HT1080 (cell line): ENCODE results near the gene DDR1. TPM values are rescaled to one million over a fixed set of nuclear protein-coding genes. Genes with fewer than 3 reads are reported as not detected.
"Not testable (repeated sequence)": the region's sequence is repeated elsewhere in the genome, so short reads cannot be mapped to it uniquely, and the experiment has no call there.

ENCODE experiments used
- DNase-seq: peaks from one replicate; pipeline ENCODE4 v3.0.0-alpha.2; 2015; ENCODE audit warnings: low read depth
- total RNA-seq: library from RNA; depleted of rRNA; stranded (reverse); fragments of >200 nt; shearing (Covaris generic); gene quantifications from 2 replicates; pipeline ENCODE4 v1.2.3, GENCODE V29; 2014

Gene DDR1
- total RNA-seq, 1 experiment from 2014 or later: 34.8 TPM

GRCh38 chr6:30893001-30893591, 8.8 kb downstream of the DDR1 start:
- DNase-seq: no peak

DNA sequence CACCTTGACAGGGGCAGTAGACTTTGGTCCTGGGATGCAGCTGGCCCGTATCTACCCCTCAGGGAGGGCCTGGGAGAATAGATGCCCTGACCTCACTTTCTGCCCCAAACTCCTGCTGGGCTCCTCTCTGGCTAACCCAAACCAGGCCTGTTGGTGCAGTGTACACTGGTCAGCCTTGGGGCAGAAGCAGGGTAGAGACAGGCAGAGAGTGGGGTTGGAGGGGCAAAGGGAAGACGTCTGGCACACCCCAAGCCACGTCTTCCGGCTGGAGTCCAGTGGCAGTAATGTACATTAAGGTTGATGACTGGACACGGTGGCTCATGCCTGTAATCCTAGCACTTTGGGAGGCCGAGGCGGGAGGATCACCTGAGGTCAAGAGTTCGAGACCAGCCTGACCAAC, 9.3 kb downstream of the DDR1 start:
- DNase-seq: no peak

GRCh38 chr6:30894381-30894780, 10.1 kb downstream of the DDR1 start:
- DNase-seq: no peak

GRCh38 chr6:30894935-30895334, 10.6 kb downstream of the DDR1 start:
- no peak for DNase-seq

- DNase-seq: no peak
Measured at GRCh38 chr6:30895343-30895742, 11.0 kb downstream of the DDR1 start.

DNA sequence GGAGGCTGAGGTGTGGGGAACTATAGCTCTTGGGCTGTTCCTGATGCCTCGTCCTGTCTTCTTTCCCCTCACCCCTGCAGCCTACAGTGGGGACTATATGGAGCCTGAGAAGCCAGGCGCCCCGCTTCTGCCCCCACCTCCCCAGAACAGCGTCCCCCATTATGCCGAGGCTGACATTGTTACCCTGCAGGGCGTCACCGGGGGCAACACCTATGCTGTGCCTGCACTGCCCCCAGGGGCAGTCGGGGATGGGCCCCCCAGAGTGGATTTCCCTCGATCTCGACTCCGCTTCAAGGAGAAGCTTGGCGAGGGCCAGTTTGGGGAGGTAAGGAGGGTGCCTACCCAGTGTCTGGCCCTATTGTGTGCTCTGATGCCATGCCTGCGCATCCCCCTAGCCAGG, 12.2 kb downstream of the DDR1 start:
- no peak for DNase-seq

- DNase-seq: no peak
Measured at GRCh38 chr6:30897882-30898281, 13.6 kb downstream of the DDR1 start.

- DNase-seq: no peak
Measured at GRCh38 chr6:30898750-30899360, 14.5 kb downstream of the DDR1 start.

DNA sequence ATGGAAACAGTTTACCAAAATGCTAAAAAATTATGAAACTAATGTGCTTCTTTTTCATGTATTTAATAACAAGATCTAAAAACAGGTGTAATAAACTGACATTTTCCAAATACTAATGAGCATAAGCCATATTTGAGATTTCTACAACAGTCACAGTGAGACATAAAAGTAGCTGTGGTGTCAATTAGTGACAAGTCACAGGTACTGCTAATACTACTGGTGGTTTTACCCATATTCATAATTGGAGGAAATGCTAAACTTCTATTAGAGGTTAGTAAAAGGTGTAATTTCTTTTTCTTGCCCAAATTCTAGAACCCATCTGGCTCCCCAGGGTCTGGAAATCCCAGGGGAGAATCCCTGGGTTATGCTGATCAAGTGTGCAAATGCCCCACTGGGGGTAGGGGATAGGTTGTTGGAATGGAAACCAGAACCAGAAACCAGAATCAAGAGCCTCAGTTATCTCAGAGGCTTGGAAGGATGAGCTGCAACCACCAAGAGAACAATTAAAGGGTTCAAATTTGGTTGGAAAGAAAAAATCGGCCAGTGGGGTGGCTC, 16.6 kb downstream of the DDR1 start:
- no peak for DNase-seq

GRCh38 chr6:30901436-30901835, 17.1 kb downstream of the DDR1 start:
- DNase-seq: no peak

DNA sequence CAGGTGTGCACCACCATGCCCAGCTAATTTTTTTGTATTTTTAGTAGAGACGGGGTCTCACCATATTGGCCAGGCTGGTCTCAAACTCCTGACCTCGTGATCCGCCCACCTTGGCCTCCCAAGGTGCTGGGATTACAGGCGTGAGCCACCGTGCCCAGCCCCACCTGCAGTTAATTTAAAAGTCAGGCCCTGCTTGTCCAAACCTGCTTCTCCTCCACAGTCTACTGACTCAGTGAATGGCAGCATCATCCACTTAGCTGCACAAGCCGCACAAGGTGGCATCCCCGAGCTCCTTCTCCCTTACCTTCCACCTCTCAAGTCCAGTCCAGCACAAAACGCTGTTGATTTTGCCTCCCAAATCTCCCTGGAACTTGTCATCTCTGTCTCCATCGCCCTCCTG, 17.9 kb downstream of the DDR1 start:
- DNase-seq: not testable (repeated sequence)

DNA sequence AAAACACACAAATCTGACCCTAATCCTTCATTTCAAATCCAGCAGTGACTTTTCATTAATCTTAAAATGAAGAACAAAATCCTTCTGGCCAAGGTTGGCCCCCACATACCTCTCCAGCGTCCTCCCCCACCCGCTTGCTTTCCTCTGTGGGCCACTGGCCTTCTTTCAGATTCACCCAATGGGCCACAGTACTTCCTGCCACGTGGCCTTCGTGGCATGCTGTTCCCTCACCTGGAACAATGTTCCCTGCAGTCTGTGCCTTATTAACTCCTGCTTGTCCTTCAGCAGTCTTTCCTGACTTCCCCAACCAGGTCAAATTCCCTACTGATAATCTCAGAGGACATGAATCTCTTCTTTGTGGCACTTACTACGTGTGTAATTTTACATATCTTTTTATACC, 18.4 kb downstream of the DDR1 start:
- no peak for DNase-seq

DNA sequence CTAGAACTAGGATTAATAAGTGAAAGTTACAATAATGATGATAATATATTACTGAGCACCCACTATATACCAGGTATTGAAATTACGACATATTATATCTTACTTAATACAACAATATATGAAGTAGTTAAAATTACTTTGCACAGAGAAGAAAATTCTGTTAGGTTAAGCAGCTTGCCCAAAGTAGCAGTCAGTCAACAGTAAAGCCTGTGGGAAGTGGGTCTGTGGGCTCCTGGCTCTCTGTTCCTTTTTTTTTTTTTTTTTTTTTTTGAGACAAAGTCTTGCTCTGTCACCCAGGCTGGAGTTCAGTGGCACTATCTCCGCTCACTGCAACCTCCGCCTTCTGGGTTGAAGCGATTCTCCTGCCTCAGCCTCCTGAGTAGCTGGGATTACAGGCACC, 18.9 kb downstream of the DDR1 start:
- DNase-seq: no peak

DNA sequence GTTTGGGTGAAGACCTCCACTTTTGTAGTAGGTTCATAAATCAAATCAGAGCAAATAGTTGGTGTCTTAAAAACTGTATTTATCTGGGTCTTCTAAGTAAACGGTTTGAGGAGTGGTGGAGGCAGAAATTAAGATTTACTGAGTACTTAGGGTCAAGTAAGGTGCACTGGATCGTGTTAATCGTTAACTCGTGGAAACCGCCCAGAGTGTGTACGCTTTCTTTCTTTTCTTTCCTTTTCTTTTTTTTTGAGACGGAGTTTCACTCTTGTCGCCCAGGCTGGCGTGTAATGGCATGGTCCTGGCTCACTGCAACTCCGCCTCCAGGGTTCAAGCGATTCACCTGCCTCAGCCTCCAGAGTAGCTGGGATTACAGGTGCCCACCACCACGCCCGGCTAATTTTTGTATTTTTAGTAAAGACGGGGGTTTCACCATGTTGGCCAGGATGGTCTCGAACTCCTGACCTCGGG, 23.0 kb downstream of the DDR1 start:
- not testable (repeated sequence) for DNase-seq

- DNase-seq: peak; percentile 100
Measured at GRCh38 chr6:30907758-30908591, 23.7 kb downstream of the DDR1 start, which contains the start of gene GTF2H4. GTF2H4 (plus strand) TSS chr6:30908207.

GRCh38 chr6:30908700-30909099, 24.4 kb downstream of the DDR1 start:
- no peak for DNase-seq

DNA sequence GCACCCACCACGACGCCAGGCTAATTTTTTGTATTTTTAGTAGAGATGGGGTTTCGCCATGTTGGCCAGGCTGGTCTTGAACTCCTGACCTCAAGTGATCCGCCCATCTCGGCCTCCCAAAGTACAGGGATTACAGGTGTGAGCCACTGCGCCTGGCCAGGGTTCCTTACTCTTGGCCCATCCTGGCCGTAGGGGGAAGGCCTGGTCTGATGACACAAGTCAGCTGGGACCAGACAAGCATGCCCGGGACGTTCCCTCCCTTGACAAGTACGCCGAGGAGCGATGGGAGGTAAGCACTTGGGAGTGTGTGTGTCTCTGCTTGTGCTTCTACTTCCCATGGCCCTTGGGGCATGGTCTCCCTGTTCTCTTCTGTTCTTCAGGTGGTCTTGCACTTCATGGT, 26.2 kb downstream of the DDR1 start:
- DNase-seq: not testable (repeated sequence)

DNA sequence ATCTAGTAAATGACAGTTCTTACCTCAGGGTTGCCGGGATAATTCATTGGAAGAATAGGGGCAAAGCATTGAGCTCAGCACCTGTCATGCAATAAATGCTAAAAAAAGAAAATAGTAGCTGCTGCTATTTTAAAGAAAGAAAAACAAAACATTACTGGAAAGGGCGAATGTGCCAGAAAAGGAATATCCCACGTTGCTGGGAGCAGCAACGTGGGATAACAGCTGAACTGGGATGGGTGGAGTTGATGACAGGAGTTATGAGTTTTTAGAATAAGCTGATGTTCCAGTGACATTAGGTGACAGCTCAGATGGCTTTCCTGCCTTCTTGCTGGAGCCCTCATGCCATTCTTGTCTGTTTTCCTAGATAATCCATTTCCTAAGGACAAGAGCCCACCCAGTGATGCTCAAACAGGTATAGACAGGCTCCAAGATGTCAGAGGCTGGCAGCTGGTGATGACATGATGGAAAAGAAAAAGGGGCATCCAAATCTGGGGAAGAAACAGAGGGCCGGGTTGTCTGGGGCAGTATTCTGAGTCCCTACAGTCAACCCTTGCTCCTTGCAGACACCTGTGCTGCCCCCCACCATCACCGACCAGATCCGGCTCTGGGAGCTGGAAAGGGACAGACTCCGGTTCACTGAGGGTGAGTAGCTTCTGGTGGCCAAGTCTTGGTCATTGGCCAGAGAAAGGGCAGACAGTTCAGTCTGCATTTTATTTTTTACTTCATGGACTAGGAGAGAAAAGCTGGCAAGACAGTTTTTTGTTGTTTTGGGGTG, 28.6 kb downstream of the DDR1 start:
- no peak for DNase-seq

DNA sequence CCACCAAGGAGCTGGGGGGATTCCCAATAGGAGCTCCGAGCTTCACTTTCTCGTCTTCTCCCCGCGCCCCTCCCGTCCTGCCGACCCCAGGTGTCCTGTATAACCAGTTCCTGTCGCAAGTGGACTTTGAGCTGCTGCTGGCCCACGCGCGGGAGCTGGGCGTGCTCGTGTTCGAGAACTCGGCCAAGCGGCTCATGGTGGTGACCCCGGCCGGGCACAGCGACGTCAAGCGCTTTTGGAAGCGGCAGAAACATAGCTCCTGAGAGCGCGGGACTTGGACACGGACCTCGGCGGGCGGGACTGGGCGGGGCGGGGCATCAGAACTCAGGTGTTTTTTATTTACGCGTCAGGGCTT, 29.4 kb downstream of the DDR1 start:
- no peak for DNase-seq

- peak; percentile 91 for DNase-seq
Measured at GRCh38 chr6:30914076-30914853, 29.9 kb downstream of the DDR1 start, which contains the start of gene VARS2. VARS2 (plus strand) TSS chr6:30914238; CDS start chr6:30914837, 599 bp downstream.
